HFF-Myc (cell line): ENCODE results near the gene SLC17A1.

Experiments
- DNase-seq: peaks from one replicate; pipeline ENCODE4 v3.0.0-alpha.2; 2011; ENCODE audit warnings: low read depth; ENCODE audit errors: extremely low read depth
- H3K4me3 ChIP-seq: replicated peaks from 2 replicates; pipeline ENCODE4 v1.5.1; 2011; ENCODE audit warnings: low read depth, mild to moderate bottlenecking, control low read depth, low read length
- CTCF ChIP-seq: IDR thresholded peaks from 2 replicates; pipeline ENCODE4 v1.5.1; 2012; ENCODE audit warnings: mild to moderate bottlenecking, low read depth, low read length, control low read depth; ENCODE audit errors: missing control alignments

The SLC17A1 gene

GRCh38 chr6:25833136-25833535 lies 1.3 kb upstream of the SLC17A1 start:
- H3K4me3 ChIP-seq: no peak overlapping the region
- no peak for TF ChIP-seq CTCF
- no peak for DNase-seq

- TF ChIP-seq CTCF: no peak
- DNase-seq: no peak
- H3K4me3 ChIP-seq: no peak overlapping the region
Measured at GRCh38 chr6:25832670-25833069, 818 bp upstream of the SLC17A1 start.

GRCh38 chr6:25832307-25832662 lies 433 bp upstream of the SLC17A1 start:
- TF ChIP-seq CTCF: no peak
- H3K4me3 ChIP-seq: no peak overlapping the region
- DNase-seq: no peak

GRCh38 chr6:25830458-25830857 lies 1.4 kb downstream of the SLC17A1 start:
- DNase-seq: no peak
- H3K4me3 ChIP-seq: no peak overlapping the region
- TF ChIP-seq CTCF: no peak

GRCh38 chr6:25829375-25829774 lies 2.5 kb downstream of the SLC17A1 start:
- TF ChIP-seq CTCF: no peak
- no peak overlapping the region for H3K4me3 ChIP-seq
- no peak for DNase-seq

- no peak for TF ChIP-seq CTCF
- no peak overlapping the region for H3K4me3 ChIP-seq
- DNase-seq: no peak
Measured at GRCh38 chr6:25821341-25821740, 10.5 kb downstream of the SLC17A1 start.

GRCh38 chr6:25816252-25816651 lies 15.6 kb downstream of the SLC17A1 start:
- H3K4me3 ChIP-seq: no peak overlapping the region
- no peak for DNase-seq

More at GRCh38 chr6:25816252-25816651, 15.6 kb downstream of the SLC17A1 start:
- TF ChIP-seq CTCF: no peak
